Endothelial cell of umbilical vein (primary cell): ENCODE measurements around the gene WDR76.

Experiments used
- EZH2 ChIP-seq: IDR thresholded peaks from 2 replicates; pipeline ENCODE4 v1.6.1; 2012; ENCODE audit warnings: borderline replicate concordance, low read depth, mild to moderate bottlenecking, moderate library complexity, low read length, inconsistent platforms; ENCODE audit not compliant: severe bottlenecking
- POLR2A ChIP-seq: IDR thresholded peaks from 2 replicates; pipeline ENCODE4 v1.6.1; 2012; ENCODE audit warnings: low read depth, mild to moderate bottlenecking, control low read depth, low read length
- POLR2AphosphoS5 ChIP-seq: IDR thresholded peaks from 2 replicates; pipeline ENCODE4 v1.6.1; 2012; ENCODE audit warnings: low read depth, mild to moderate bottlenecking, control low read depth, low read length, moderate library complexity; ENCODE audit not compliant: insufficient read depth
- TF ChIP-seq, protein P1 (sequence below), 2 donors: IDR thresholded peaks; 1 replicate in 1 of 2; 2 replicates in 1 of 2; pipeline ENCODE4 v1.5.1; 2011; ENCODE audit warnings: low read length in 2 of 2, mild to moderate bottlenecking in 2 of 2, moderate library complexity in 2 of 2, control low read depth in 1 of 2, inconsistent platforms in 1 of 2, low read depth in 1 of 2; ENCODE audit not compliant: insufficient read depth in 1 of 2; ENCODE audit errors: extremely low read depth in 1 of 2

GRCh38 chr15:43796566-43796965 is 30.2 kb upstream of the WDR76 start:
- no peak for TF ChIP-seq POLR2A
- TF ChIP-seq, protein P1, sequence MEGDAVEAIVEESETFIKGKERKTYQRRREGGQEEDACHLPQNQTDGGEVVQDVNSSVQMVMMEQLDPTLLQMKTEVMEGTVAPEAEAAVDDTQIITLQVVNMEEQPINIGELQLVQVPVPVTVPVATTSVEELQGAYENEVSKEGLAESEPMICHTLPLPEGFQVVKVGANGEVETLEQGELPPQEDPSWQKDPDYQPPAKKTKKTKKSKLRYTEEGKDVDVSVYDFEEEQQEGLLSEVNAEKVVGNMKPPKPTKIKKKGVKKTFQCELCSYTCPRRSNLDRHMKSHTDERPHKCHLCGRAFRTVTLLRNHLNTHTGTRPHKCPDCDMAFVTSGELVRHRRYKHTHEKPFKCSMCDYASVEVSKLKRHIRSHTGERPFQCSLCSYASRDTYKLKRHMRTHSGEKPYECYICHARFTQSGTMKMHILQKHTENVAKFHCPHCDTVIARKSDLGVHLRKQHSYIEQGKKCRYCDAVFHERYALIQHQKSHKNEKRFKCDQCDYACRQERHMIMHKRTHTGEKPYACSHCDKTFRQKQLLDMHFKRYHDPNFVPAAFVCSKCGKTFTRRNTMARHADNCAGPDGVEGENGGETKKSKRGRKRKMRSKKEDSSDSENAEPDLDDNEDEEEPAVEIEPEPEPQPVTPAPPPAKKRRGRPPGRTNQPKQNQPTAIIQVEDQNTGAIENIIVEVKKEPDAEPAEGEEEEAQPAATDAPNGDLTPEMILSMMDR (IDR thresholded peaks at IDR 0.05; ENCODE audit: extremely low read depth in 1 of 2, insufficient read depth in 1 of 2, low read depth in 1 of 2, low read length in 2 of 2), result no peak
- no peak for TF ChIP-seq EZH2
- no peak for TF ChIP-seq POLR2AphosphoS5
